GM19324 (cell line): ENCODE measurements around the gene TOP1.
"Not testable (repeated sequence)": the region's sequence is repeated elsewhere in the genome, so short reads cannot be mapped to it uniquely, and the experiment has no call there.

Source experiments
- ATAC-seq: cut with Tn5 transposase; IDR thresholded peaks from one replicate; pipeline ENCODE4 v1.9.1; 2021; ENCODE audit warnings: mild to moderate bottlenecking, moderate library complexity; ENCODE audit not compliant: unreplicated experiment, low FRiP score

The TOP1 gene

DNA sequence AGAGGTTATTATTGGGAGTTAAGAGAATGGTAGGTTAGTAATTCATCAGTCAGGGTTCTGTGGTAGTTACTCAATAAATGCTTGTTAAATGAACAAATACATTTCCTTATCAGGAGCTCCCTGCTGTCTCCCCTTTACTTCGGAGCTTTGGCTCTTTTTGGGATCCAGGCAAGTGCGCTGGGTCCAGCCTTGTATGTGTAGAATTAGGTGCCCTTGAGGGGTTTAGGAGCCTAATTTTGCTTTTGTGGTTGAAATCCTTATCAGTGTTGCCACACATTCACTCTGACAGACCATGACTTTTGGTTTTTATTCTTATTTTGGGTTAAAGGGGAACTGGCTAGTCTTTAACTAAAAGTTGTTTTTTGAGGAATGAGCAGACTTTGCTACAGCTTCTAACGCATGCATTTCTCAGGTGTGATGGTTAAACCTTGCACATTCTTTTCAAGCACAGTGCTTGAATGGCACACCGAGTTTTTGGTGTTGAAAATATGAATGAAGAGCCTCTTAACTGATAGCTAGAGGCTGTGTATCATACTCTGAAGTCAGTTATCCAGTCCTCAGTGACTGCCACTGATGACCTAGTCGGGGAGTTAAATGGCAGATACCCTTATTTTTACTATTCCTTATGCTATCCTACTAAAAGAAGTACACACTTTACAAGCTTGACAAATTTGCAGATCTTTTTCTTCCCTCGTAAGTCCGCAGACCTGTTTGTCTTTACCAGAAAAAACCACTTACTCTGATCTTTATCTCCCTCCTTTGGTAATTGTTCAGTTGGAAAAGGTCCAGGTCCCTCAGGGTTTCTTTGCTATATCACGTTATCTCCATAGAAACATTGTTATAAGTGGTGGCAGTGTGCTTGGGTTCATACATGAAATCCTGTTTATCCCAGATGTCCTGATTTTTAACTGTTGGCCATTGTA is 58.0 kb downstream of the TOP1 start:
- ATAC-seq: no peak

GRCh38 chr20:41087325-41087685 is 58.7 kb downstream of the TOP1 start:
- no peak for ATAC-seq

- ATAC-seq: no peak
These were observed 59.2 kb downstream of the TOP1 start for GRCh38 chr20:41087777-41088176.

DNA sequence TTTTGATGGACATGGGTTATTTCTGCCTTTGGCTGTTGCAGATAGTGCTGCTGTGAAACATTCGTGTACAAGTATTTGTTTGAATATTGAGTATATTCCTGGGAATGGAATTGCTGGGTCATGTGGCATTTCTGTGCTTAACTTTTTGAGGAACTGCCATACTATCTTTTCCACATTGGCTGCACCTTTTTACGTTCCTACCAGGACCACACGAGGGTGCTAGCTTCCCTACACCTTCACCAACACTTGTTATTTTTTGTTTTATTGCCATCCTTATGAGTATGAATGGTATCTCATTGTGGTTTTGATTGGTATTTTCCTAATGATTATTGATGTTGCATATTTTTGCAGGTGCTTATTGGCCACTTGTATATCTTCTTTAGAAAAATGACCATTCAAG is 60.9 kb downstream of the TOP1 start:
- no peak for ATAC-seq

- ATAC-seq: no peak
These were observed 63.3 kb downstream of the TOP1 start for GRCh38 chr20:41091927-41092326.

DNA sequence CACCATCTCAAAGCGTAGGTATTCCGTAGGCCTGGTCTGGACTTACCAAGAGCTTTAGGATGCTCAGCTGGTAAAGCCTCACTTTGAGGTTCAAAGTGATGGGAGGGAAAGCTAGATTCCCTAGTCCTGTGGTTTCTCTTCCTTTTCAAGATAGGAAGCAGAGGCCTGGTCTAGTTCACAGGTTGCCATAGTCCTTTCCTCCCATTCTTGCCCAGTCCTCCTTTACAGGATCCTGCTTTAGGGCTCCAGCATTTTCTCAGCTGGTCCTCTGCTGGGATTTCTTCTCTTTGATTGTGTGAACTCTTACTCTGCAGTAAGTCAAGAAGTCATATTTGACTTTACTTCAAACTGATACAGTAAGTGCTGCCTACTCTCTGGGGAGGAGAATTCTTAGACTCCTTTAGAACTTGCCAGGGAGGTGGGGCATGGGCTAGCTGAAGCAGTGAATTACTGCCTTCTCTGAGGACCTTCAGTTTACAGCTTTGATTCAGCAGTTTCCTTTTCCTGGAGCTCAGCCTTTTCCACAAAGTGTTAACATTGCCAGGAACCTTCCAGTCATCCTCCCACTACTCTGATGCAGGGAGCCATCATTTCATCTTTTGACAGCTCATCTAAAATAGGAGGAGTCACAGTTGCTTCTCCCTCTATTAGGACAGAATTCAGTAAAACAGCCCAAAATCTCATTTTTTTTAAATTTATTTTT is 65.9 kb downstream of the TOP1 start:
- no peak for ATAC-seq

GRCh38 chr20:41095110-41095969 is 66.7 kb downstream of the TOP1 start:
- no peak for ATAC-seq

DNA sequence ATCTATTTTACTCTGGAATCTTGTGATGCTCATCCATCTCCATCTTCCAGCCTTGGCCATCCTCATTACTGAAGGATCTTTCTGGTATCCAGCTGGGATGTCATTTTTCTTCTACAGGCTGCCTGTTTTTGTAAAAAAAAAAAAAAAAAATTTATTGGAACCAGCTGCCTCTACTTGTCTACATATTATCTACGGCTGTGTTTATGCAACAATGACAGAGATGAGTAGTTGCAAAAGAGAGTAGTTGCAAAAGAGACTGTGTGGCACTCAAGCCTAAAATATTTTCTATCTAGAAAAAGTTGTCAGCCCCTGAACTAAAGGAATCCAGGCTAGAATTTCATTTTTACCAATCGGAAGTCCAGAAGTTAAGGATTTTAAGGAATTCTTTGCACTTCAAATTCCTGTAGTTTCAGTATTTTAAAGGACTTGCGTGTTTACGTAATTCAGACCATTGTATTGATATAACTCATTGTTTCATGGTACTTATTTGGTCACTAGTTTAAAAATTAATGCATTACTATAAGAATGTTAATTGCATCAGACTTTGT is 70.2 kb downstream of the TOP1 start:
- no peak for ATAC-seq

- no peak for ATAC-seq
These were observed 71.4 kb downstream of the TOP1 start for GRCh38 chr20:41100001-41100480.

DNA sequence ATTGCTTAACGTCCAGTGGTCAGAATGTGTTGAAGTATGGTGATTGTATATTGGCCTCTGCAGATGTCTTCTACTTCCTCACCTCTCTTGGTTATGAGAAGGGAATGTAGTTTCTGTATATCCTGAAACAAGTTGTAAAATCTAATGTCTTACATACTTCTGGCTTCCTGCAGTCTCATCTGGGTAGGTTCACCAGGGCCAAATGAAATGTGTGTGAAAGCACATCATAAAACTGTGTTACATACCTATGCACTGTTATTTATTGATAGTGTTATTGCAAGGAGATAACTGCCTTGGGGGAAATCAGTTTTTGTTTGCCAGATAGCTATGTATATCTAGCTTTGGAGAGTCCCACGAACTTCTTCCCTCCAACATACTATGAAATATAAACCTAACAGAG is 73.0 kb downstream of the TOP1 start:
- ATAC-seq: no peak

DNA sequence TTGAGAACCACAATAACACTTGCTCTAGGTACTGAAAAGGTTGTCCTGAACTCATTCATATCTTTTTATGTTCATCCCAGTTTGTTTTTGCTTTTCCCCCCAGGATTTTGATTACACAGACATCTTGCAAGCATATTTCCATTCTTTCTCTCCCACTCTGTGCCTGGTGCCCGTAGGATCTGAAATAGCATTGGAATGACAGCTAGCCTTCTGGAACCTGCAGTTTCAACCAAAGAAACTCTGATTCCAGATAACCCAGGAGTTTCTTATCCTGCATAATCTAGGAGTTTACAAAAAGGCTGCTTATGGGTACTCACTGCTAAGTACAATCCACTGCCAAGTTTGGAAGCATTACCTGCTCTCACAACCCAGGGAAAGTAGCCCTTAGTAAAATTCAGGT is 79.9 kb downstream of the TOP1 start:
- no peak for ATAC-seq

DNA sequence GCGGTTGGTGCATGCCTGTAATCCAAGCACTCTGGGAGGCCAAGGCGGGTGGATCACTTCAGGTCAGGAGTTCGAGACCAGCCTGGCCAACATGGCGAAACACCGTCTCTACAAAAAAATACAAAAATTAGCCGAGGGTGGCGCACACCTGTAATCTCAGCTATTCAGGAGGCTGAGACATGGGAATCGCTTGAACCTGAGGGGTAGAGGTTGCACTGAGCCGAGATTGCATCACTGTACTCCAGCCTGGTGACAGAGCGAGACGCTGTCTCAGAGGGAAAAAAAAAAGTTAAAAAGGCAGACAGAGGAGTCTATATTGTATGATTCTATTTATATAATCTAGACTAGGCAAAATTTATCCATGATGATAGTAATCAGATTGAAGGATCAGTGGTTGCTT is 81.4 kb downstream of the TOP1 start:
- no peak for ATAC-seq

- no peak for ATAC-seq
These were observed 82.4 kb downstream of the TOP1 start for GRCh38 chr20:41110930-41111577.

GRCh38 chr20:41111578-41111951 is 82.9 kb downstream of the TOP1 start:
- no peak for ATAC-seq

- no peak for ATAC-seq
These were observed 87.8 kb downstream of the TOP1 start for GRCh38 chr20:41116282-41116956.

GRCh38 chr20:41118159-41118558 is 89.5 kb downstream of the TOP1 start:
- not testable (repeated sequence) for ATAC-seq

- no peak for ATAC-seq
These were observed 90.0 kb downstream of the TOP1 start for GRCh38 chr20:41118632-41119031.

GRCh38 chr20:41119614-41120561 is 91.3 kb downstream of the TOP1 start:
- no peak for ATAC-seq
